Stimulated activated CD4-positive, alpha-beta T cell treated with anti-CD3 and anti-CD28 coated beads, Interleukin-12 subunit alpha, Interleukin-12 subunit beta, amount 100 ng/mL, for 4 hours (primary cell): ENCODE measurements around the gene ZNF239.
"Not testable (repeated sequence)": the region's sequence is repeated elsewhere in the genome, so short reads cannot be mapped to it uniquely, and the experiment has no call there.

ENCODE experiments used
- DNase-seq: peaks from one replicate; pipeline ENCODE4 v3.0.0-alpha.2; 2020

The ZNF239 gene

DNA sequence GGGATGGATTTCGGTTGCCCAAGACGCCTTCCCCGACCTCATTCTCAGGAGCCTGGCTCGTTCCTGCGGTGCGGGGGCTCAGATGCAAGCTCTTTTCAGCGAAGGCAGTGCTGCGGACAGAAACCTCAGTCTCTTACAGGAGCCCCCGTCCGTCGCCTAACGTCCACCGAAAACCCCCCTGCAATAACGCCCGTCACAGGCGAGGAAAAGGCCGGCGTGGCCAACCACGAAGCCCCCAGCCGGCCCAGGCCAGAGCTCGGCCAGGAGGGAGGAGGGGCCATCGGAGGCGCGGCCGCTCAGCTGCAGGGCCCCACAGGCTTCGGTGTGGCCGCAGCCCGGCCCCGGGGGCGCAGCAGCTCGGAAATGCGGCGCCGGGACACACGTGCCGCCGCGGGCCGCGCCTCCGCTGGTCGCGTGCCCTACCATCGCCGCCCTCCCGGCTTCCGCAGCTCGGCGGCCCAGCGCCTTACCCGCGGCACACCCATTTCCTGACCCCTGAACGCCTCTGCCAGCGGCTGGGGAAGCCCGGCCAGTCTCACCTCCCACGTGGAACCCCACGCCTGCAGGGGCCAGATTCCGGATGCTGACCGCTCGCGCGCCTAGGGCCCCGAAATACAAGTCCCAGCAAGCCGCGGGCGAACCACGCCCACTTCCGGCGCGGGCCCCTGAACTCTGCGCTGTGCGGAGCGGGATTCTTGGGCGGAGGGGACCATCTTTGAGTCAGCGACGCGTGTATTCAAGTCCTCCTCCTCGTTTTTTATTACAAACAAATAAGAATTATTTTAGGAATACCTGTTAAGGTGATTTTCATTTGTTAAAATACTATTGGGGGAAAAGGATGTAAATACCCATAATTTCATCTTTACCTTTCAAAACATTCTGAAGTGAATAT, at the start of gene ZNF239:
Gene ZNF239 (minus strand): TSS at position 616 of the 892 bp plus-strand sequence. CDS start 16,537 bp downstream, outside the sequence.
- peak; percentile 84 for DNase-seq

DNA sequence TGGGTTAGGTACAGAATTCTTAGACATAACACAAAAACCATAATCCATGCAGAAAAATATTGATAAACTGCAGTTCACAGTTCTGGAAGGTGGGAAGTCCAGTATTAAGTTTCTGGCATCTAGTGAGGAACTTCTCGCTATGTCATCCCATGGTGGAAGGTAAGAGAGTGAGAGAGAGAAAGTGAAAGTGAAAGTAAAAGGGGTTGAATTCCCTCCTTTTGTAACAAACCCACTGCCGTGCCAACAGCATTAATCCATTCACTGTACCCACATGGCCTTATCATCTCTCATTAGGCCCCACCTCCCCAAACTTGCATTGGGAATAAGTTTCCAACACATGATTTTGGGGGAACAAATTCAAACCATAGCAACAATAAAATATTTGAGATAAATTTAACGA, 48.9 kb upstream of the ZNF239 start:
- DNase-seq, result no peak

DNA sequence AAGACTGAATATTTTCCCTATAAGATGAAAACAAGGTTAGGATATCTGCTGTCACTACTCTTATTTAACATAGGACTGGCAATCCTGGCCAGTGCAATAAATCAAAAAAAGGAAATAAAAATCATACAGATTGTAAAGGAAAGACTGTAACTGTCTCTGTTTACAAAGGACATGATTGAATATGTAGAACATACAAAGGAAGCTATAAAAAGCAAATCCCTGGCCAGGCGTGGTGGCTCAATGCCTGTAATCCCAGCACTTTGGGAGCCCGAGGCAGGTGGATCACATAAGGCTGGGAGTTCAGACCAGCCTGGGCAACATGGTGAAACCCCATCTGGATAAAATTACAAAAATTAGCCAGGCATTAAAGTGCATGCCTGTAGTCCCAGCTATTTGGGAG, 47.6 kb upstream of the ZNF239 start:
- DNase-seq, result no peak

DNA sequence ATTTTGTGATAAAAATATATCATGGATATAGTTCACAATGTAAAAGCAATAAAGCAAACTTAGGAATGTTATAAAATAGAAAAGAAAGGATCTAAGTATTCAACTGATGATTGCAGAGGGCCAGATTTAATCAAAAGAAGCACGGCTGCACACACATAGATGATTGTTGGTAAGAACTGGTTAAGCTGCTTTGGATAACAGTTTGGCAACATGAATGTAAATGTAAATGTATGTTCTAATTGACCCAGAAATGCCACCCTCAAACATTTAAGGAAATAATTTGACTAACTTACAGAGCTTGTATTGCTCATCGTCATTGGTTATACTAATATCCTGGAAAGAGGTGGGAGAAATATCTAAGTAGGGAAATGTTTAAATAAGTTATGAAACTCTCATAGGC, 45.0 kb upstream of the ZNF239 start:
- DNase-seq, result no peak

DNA sequence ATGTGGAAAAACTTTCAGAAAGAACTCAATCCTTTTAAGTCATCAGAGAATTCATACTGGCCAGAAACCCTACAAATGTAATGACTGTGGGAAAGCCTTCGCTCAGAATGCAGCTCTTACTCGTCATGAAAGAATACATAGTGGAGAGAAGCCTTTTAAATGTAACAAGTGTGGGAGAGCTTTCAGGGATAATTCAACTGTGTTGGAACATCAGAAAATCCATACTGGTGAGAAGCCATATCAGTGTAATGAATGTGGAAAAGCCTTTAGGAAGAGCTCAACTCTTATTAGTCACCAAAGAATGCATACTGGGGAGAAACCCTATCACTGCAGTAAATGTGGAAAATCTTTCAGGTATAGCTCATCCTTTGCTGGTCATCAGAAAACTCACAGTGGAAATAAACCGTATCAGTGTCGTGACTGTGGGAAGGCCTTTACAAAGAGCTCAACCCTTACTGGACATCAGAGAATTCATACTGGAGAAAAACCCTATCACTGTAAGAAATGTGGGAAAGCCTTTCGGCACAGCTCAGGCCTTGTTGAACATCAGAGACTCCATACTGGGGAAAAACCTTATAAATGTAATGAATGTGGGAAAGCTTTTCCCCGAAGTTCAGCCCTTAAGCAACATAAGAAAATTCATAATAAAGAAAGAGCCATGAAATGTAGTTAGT, 42.4 kb upstream of the ZNF239 start:
- no peak for DNase-seq

DNA sequence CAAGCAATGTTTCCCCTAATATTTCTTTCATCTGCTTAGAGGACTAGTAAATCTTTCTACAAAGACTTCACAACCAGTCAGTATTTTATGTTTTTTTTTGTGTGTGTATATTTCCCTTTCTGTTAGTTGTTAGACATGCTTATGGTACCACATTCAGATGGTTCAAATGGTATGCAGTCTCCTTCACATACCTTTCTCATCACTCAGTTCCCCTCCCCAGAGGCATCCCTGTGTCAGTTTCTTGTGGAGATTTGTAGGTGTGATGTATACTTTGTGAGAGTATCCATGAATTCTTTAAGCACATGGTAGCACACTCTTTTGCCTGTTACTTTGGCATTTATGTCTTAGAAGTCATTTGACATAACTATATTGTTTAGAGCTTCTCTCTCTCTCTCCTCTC, 36.2 kb upstream of the ZNF239 start:
- no peak for DNase-seq

DNA sequence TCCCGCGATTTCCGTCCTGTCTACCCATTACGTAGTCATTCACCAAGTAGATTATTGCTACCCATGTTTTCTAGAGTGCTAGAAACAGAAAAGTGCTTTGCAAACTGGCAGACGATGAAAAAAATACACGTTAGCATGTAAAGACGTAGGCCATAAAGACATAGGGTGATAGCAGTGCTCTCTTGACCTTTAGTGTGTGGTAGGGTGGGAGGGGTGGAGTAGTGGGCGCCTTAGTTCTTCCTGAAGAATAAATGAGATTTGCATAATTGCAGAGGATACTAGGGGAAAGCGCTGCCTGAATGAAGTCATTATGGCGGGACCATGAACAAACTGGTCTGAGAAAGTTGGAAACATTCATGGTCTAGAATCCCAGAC, 32.8 kb upstream of the ZNF239 start:
- no peak for DNase-seq

DNA sequence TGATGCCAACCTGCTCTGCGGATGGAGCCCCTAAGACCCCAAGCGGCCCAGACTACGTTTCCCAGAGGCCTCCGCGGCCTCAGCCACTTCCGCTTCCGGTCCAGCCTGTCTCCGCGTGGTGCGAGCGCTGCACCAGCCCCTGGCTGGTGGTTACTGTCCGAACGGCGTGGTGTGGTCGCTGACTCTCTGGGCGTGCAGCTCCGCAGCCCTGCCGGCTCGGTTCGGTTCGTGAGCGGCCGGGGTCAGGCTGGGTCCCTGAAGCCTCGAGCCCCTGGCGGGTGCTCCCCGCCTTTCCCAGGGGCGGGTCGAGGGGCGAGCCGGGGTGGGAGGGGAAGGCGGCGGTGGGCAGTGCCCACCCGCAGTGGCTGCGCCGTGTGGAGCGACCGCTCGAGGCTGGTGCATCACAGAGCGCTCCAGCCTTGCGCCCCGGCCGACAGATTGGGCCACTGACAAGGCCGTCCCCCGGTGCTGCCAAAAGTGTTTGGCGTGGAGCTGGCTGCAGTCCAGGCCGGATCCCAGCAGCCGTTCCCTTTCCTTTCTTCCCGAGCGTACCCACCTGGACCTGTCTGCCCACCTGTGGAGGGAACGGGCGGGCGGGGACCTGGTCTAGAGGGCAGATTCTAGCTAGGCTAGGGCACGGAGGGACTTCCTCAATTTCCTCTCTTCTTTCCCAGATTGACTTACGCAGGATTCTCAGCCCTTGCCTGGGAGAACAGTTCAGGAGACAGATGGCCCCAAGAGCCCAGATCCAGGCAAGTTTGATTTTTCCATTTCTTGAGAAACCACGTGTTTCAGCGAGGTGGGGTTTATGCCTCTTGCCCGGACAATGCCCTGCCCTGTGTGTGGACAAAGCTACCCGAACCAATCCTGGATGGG, 32.1 kb upstream of the ZNF239 start, which contains the start of gene ZNF485:
Gene ZNF485 (plus strand): TSS at position 116 of the 876 bp plus-strand sequence. CDS start 613 bp downstream, at position 729.
- DNase-seq, result peak; percentile 70

DNA sequence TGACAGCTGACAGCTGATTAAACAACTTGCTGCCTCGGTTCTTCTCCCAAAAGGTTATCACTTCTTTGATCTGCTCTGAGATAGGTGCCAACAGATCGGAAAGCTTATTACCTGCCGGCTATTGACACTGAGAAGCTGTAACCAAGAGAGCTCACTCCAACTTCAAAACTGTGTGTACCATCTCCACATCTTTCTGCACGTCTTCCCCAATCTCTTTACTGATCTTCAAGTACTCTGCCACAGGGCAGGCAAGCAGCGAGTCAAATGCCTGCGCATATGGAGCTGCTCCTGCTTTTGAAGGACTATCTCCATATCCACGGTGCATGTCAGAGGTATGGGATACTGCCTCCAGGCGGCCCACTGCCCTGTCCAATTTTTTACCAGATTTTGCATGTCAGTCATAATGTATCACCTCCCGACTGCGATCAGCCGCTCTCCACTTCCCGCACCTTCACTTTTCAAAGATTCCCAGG, 31.5 kb upstream of the ZNF239 start:
- DNase-seq, result no peak

DNA sequence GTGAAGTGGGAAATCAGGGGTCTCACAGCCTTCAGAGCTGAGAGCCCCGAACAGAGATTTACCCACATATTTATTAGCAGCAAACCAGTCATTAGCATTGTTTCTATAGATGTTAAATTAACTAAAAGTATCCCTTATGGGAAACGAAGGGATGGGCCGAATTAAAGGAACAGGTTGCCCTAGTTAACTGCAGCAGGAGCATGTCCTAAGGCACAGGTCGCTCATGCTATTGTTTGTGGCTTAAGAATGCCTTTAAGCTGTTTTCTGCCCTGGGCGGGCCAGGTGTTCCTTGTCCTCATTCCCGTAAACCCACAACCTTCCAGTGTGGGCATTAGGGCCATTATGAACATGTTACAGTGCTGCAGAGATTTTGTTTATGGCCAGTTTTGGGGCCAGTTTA, 27.2 kb upstream of the ZNF239 start:
- DNase-seq, result not testable (repeated sequence)

DNA sequence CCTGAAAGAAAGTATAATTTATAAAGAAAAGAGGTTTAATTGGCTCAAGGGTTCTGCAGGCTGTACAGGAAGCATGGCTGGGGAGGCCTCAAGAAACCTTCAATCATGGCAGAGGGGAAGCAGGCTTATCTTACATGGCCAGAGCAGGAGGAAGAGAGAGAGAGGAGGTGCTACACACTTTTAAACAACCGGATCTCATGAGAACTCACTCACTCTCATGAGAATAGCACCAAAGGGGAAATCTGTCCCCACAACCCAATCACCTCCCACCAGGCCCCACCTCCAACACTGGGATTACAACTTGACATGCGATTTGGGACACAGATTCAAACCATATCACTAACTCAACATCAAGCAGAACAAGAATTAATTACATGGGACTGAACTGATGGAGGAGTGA, 24.9 kb upstream of the ZNF239 start:
- DNase-seq, result no peak

DNA sequence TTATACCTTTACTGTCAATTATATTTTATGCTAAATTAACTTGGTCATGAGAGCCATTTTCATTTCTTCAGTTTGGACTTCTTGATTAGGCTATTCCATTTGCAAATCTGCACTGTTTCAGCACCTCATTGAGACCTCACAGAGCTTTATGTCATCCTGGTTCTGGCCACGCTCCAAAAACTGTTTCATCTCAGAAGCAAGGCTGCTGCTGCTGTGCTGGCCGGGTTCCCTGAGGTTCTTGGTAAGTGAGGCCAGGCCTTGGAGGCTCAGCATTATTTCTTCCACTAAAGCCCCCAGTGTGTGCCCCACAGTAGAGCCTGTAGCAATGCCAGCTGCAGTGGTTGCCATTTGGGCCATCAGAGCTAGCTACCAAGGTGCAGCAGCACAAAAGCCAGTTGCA, 24.0 kb upstream of the ZNF239 start:
- DNase-seq, result no peak

DNA sequence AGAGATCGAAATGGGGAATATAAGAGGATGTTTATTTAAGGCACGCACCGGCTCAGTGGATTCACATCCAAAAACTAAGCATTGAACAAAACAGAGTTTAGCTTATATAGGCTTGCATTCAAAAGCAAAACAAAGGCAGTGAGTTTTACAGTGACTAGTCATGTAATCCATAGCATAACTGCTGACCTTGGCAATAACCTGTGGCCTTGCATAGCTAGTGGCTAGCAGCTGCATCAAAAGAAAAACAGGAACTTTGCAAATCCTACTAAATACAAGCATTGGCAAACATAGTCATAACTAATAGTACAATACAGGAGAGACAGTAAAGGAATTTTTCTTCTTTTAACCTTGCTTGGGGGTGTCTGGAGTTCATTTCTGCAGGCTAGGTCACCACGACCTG, 22.1 kb upstream of the ZNF239 start:
- DNase-seq, result no peak

DNA sequence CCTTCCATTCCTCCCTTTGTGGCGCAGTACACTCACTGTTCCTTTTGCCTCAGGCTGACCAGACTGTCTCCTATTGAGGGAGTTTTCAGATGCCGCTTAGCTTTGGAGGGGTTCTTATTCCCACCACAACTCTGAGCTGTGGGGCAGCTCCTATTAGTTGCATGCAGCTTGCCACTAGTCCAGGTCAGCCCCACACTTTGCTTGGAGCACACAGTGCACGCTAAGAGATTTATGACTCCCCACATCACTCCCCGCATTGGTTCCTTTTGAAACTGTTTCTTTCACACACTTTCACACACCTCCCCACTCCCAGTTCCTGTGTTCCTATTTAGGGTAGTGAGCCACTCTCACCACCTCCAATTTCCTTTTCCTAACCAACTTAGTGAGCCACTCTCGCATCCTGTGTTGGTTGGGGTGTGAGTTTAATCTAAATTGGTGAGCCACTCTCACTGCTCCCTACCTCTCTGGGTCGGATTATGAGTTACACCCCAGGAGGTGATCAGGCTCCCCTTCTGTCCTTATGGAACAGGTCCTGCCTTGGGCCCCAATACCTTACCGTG, 21.4 kb upstream of the ZNF239 start:
- no peak for DNase-seq

DNA sequence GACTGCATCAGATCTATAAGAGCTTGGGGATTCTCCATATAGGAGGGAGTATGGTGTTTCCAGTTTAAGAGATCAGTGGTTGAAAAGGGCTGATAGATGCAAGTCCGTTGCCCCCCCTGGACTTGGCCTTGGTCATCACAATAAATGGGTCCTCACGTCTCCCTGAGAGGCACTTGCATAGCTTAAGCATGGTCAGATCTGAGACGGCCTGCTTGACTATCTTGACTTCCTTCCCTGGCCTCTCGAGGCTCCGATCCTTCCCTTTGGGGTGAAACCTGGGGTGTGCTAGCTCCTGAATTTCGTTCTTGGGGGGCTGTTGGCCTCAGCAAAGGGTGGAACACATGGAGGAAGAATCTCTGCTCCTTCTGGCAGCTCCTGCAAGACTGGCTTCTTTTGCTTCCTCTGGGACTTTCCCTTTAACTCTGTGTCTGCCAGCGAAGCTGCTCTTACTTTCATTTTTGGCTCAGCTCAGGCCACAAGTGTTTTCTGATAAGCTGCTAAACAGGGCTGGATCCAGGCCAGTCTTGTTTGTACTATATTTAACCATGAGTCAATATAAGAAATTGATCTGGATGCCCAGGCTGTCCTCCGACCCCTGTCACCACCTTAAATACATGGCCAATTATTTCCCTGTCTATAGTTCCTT, 20.7 kb upstream of the ZNF239 start:
- DNase-seq, result no peak

DNA sequence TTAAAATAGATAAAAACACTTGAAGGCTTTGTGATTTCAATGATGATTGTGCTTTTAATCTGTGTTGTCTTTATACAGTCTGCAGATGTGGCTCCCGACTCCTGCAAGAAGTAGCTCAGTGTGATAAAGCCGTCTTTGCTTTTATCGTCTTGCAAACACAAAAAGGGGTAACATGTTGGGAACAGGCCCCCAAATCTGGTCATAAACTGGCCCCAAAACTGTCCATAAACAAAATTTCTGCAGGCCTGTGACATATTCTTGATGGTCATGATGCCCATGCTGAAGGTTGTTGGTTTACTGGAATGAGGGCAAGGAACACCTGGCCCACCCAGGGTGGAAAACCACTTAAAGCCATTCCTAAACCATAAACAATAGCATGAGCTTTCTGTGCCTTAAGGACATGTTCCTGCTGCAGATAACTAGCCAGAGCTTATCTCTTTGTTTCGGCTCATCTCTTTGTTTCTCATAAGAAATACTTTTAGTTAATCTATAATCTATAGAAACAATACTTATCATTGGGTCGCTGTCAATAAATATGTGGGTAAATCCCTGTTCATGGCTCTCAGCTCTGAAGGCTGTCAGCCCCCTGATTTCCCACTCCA, 17.0 kb upstream of the ZNF239 start:
- DNase-seq, result no peak

DNA sequence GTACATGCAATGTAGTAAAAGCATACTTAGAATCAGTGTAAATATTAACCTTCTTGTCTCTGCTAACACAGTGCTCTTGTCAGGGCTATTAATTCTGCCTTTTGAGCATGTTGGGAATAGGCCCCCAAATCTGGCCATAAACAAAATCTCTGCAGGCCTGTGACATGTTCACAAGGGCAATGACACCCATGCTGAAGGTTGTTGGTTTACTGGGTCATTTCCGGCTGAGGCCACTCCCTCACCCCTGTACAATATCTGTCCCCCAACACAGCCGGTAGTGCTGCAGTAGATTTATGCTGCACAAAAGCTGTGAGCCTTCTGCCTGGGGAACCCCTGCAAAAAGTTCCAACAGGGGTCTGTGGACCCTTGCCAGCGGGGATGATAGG, 12.3 kb upstream of the ZNF239 start:
- DNase-seq, result not testable (repeated sequence)

DNA sequence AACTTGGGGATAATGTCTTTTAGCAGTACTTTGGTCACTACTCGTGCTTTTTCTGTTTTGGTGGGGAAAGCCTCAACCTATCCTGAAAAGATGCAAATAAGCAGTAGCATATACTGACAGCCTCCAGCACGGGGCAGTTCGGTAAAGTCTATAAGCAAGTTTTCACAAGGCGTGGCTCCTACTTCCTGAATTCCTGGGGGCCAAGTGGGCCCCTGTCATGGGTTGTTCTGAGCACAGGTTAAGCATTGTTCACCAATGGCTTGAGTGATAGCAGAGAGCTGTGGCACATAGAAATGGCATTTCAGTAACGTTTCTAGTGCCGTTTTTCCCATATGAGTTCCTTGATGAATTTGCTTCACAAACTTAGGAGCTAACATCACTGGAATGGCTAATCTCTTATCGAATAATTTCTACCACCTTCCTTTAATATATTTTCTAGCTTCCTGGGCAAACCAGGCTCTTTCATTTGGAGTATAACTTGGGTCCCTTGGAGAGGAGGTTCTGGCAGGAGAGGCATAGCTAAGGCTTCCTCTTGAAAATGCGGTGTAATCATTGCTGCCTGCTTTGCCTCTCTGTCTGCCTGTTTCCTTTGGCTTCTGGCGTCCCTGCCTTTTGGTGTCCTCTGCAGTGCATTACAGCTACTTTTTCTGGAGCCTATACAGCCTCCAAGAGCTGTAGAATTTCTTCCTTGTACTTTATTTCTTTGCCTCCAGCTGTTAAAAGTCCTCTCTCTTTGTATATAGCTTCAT, 11.7 kb upstream of the ZNF239 start:
- DNase-seq, result no peak

DNA sequence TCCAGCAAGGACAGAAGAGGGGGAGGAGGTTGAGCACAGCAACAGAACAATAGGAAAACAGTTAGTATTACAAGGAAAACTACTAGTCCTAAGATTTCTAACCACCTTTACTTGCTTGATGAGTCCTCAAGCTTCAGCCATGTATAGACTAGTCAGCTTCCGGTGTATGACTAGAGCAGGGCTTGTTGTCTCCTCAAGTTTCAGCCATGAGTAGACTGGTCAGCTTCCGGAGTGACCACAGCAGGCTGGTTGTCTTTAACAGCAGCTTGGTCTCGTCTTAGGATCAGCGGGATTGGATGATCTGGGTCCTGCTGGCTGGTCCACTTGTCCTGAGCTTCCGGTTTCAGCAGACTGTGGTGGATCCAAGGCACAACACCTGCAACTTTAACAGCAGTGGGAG, 10.6 kb upstream of the ZNF239 start:
- DNase-seq, result no peak

DNA sequence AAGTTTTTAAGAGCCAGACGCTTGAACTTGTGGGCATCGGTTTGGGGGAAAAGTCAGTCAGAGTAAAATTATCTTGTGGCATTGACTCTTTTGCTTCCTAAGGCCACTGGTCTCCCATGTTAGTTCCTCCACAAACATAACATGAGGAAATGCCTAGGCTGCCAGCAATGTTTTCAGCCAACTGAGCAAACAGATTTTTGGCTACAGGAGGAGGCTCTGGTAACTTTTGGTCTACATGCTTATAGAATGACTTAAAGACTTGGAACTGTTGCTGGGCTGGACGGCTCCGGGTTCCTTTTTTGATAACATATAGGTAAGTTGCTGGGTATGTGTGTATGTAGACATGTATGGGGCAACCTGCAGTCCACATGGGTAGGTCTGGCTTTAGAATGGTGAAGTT, 9.6 kb upstream of the ZNF239 start:
- DNase-seq, result no peak

DNA sequence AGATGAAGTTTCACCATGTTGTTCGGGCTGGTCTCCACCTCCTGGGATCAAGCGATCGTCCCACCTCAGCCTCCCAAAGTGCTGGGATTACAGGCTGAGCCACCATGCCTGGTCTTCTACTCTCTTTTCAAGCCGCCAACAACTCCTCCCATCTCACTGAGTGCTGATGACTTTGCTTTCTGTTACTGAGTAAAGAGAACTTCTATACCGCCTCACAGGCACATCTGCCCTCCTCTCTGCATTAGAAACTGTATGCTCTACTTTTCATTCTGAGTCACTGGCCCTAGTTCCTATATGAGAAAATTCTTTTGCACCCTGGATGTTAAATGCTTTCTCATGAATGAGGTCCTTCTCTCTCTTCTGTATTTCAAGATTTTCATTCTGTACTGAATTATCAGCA, 2.2 kb upstream of the ZNF239 start:
- DNase-seq, result no peak
